ENCODE measurements around the gene GJC2. TPM values are rescaled to one million over a fixed set of nuclear protein-coding genes. Genes with fewer than 3 reads are reported as not detected.

The GJC2 gene
- total and polyA plus RNA-seq, 2 donors (not counting 3 experiments of a cell fraction or from before 2014, with no cell fraction given), result 0.58 to 1.2 TPM

- no peak overlapping the region for H3K4me3 ChIP-seq (replicated peaks in 1 of 3; ENCODE audit: insufficient read depth in 1 of 3, low read depth in 1 of 3, low read length in 3 of 3)
- DNase-seq (ENCODE audit: low read depth, low spot score), result no peak
- H3K79me2 ChIP-seq (ENCODE audit: control insufficient read depth, insufficient read depth, low read length), result no peaks in the 10 kb centered on the region
- H2AFZ ChIP-seq (ENCODE audit: low read depth, low read length), result no peak overlapping the region
- no peak overlapping the region for H3K4me2 ChIP-seq (ENCODE audit: insufficient read depth, low read length)
- dilution Hi-C loops (cut with MboI; ENCODE audit: extremely low pct_ligation_motif_present, low sequenced_read_pairs), result no loop called here
- H3K27me3 ChIP-seq (ENCODE audit: control insufficient read depth in 2 of 2, insufficient read depth in 2 of 2, low read length in 2 of 2), result peaks cover 18 to 26% of the 10 kb centered on the region in 2 experiments
- POLR2A ChIA-PET, result no interaction called here
- H3K4me1 ChIP-seq (ENCODE audit: control insufficient read depth, extremely low read depth, insufficient read depth, low read length), result no peaks in the 10 kb centered on the region
- intact Hi-C loops (cut with micrococcal nuclease), result loop anchor here (5.0 to 10.0 kb wide), 2 partner anchors 140 to 368 kb away; no protein-coding TSS in a partner anchor
- CTCF ChIA-PET, result no interaction called here
- no peak overlapping the region for H3K9ac ChIP-seq (replicated peaks; ENCODE audit: extremely low read depth, insufficient read depth, low read length)
- H3K9me3 ChIP-seq (replicated peaks; ENCODE audit: control insufficient read depth, insufficient read depth, low read length), result no peaks in the 10 kb centered on the region
- no peaks in the 10 kb centered on the region for H4K20me1 ChIP-seq (replicated peaks; ENCODE audit: control insufficient read depth, extremely low read depth, insufficient read depth, low read length)
- no peaks in the 10 kb centered on the region for H3K36me3 ChIP-seq (ENCODE audit: control insufficient read depth in 2 of 2, extremely low read depth in 1 of 2, insufficient read depth in 2 of 2, low read length in 2 of 2)
- H3K27ac ChIP-seq (ENCODE audit: insufficient read depth, low read depth, low read length), result no peak overlapping the region
- no peak for FAIRE-seq
- no TSS peak for BruUV-seq (replicated peaks)
- TF ChIP-seq GATA2 (IDR thresholded peaks at IDR 0.05; ENCODE audit: insufficient read depth, insufficient read length, low read depth, low read length) (no peak), FOS (IDR thresholded peaks at IDR 0.05; ENCODE audit: borderline replicate concordance, insufficient read depth, low read length) (no peak), POLR2A (IDR thresholded peaks at IDR 0.05; ENCODE audit: low read depth, low read length) (no peak), JUN (IDR thresholded peaks at IDR 0.05; ENCODE audit: borderline replicate concordance, insufficient read depth, insufficient read length, low read depth) (no peak), POLR2AphosphoS5 (IDR thresholded peaks at IDR 0.05; ENCODE audit: insufficient read depth, low read depth, low read length) (no peak), EZH2 (IDR thresholded peaks at IDR 0.05; ENCODE audit: borderline replicate concordance, low read depth, low read length, severe bottlenecking) (no peak), MAX (IDR thresholded peaks at IDR 0.05; ENCODE audit: insufficient read depth, insufficient read length) (no peak), CTCF (IDR thresholded peaks at IDR 0.05; ENCODE audit: extremely low read depth in 1 of 2, insufficient read depth in 1 of 2, low read depth in 1 of 2, low read length in 2 of 2) (no peak), MYC (IDR thresholded peaks at IDR 0.05; ENCODE audit: low read depth, low read length) (no peak)
- no peaks in the 10 kb centered on the region for H3K9me1 ChIP-seq (replicated peaks; ENCODE audit: control insufficient read depth, extremely low read depth, insufficient read depth, low read length)
Observed at GRCh38 chr1:228134591-228134990, 15.1 kb upstream of the GJC2 start.

Data from endothelial cell of umbilical vein (primary cell).